Measurements from ENCODE around the gene MEIS1.

DNA sequence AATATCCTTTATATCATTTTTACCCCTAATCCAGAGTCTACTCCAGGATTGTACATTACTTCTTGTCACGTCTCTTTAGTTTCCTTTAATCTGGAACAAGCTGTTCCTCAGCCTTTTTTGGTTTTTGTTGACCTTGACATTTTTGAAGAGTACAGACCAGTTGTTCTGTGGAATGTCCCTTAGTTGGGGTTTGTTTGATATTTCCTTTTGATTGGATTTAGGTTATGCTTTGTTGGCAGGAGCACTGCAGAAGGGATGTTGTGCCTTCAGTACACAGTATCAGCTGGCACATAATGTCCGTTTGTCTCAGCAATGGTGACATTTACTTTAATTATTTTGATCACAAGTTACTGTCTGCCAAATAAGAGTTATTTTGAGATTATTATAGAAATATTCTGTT lies 160.6 kb downstream of the MEIS1 start:
- TF ChIP-seq, protein P1, sequence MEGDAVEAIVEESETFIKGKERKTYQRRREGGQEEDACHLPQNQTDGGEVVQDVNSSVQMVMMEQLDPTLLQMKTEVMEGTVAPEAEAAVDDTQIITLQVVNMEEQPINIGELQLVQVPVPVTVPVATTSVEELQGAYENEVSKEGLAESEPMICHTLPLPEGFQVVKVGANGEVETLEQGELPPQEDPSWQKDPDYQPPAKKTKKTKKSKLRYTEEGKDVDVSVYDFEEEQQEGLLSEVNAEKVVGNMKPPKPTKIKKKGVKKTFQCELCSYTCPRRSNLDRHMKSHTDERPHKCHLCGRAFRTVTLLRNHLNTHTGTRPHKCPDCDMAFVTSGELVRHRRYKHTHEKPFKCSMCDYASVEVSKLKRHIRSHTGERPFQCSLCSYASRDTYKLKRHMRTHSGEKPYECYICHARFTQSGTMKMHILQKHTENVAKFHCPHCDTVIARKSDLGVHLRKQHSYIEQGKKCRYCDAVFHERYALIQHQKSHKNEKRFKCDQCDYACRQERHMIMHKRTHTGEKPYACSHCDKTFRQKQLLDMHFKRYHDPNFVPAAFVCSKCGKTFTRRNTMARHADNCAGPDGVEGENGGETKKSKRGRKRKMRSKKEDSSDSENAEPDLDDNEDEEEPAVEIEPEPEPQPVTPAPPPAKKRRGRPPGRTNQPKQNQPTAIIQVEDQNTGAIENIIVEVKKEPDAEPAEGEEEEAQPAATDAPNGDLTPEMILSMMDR (IDR thresholded peaks at IDR 0.05), result no peak
- TF ChIP-seq POLR2A (IDR thresholded peaks at IDR 0.05), result no peak
